GM12878 (cell line): ENCODE measurements around the gene WNT8A. TPM values are rescaled to one million over a fixed set of nuclear protein-coding genes. Genes with fewer than 3 reads are reported as not detected.
"Not testable (repeated sequence)": the region's sequence is repeated elsewhere in the genome, so short reads cannot be mapped to it uniquely, and the experiment has no call there.

Experiments
- ATAC-seq: fragments of 200-7000 bp; cut with Tn5 transposase; 3 replicates; pipeline ENCODE4 v1.9.1; 2020; ENCODE audit warnings: mild to moderate bottlenecking, moderate library complexity
- BruUV-seq: library from RNA; stranded (reverse); fragments of 400-500 nt; replicated peaks from 2 replicates; lab custom pipeline; 2021; lab: Mats Ljungman, UMichigan
- CTCF ChIA-PET: fragments of 300-600 bp; sonication (Branson Sonifier 250); formaldehyde crosslinking; extraction: SDS; loops from one replicate; lab custom pipeline; 2021; ENCODE audit warnings: inconsistent platforms; lab: Yijun Ruan, JAX
- POLR2A ChIA-PET: fragments of 350-600 bp; formaldehyde crosslinking; extraction: SDS; loops from one replicate; lab custom pipeline; 2021; ENCODE audit warnings: inconsistent platforms; lab: Charles Lee
- RAD21 ChIA-PET: fragments of 300-600 bp; sonication (Branson Sonifier 250); formaldehyde crosslinking; loops from one replicate; lab custom pipeline; 2023; ENCODE audit warnings: antibody characterized with exemption; ENCODE audit not compliant: unreplicated experiment; lab: Charles Lee
- SMC1A ChIA-PET: fragments of 300-600 bp; sonication (Branson Sonifier 250); formaldehyde crosslinking; loops from one replicate; lab custom pipeline; 2023; ENCODE audit not compliant: unreplicated experiment, uncharacterized antibody; lab: Charles Lee
- DNase-seq: peaks from one replicate; pipeline ENCODE4 v3.0.0-alpha.2; 2011; ENCODE audit warnings: low read depth, low spot score
- FAIRE-seq: peaks from 3 replicates; lab custom pipeline; 2011; peaks lifted over from hg19 to GRCh38; lab: Jason Lieb, UNC
- H2AFZ ChIP-seq: 2 replicates; pipeline ENCODE4 v1.6.0; 2011; ENCODE audit warnings: low read depth, low read length, control low read depth; ENCODE audit not compliant: control insufficient read depth
- H3K27ac ChIP-seq: 2 replicates; pipeline ENCODE4 v1.5.1; 2011; ENCODE audit warnings: control low read depth; ENCODE audit not compliant: control insufficient read depth, insufficient read depth
- H3K27me3 ChIP-seq, 2 experiments: replicated peaks in 1 of 2; 2 replicates each; pipeline versions ENCODE4 v1.6.0 to v1.6.1; 2011; ENCODE audit warnings: low read length in 1 of 2; ENCODE audit not compliant: control insufficient read depth in 2 of 2, insufficient read depth in 2 of 2
- H3K36me3 ChIP-seq, 2 experiments: 2 replicates each; pipeline ENCODE4 v1.5.1; 2011; ENCODE audit warnings: low read length in 1 of 2; ENCODE audit not compliant: control insufficient read depth in 2 of 2, insufficient read depth in 2 of 2
- H3K4me1 ChIP-seq: 2 replicates; pipeline ENCODE4 v1.6.1; 2011; ENCODE audit warnings: mild to moderate bottlenecking, low read length, moderate library complexity, mixed read lengths; ENCODE audit not compliant: control insufficient read depth, insufficient read depth
- H3K4me2 ChIP-seq: 2 replicates; pipeline ENCODE4 v1.6.0; 2011; ENCODE audit warnings: control low read depth; ENCODE audit not compliant: control insufficient read depth, insufficient read depth
- H3K4me3 ChIP-seq: fragments of 200-600 bp; sonication (generic); 2 replicates; pipeline ENCODE4 v1.5.1; 2016
- H3K79me2 ChIP-seq: 2 replicates; pipeline ENCODE4 v1.6.0; 2011; ENCODE audit warnings: low read length; ENCODE audit not compliant: control insufficient read depth, insufficient read depth
- H3K9ac ChIP-seq: 2 replicates; pipeline ENCODE4 v1.8.0; 2011; ENCODE audit warnings: low read length, control low read depth, mixed read lengths; ENCODE audit not compliant: control insufficient read depth, insufficient read depth
- H3K9me3 ChIP-seq: replicated peaks from 3 replicates; pipeline ENCODE4 v1.5.1; 2011; ENCODE audit warnings: mild to moderate bottlenecking, low read length; ENCODE audit not compliant: control insufficient read depth, insufficient read depth
- H4K20me1 ChIP-seq: 2 replicates; pipeline ENCODE4 v1.6.0; 2011; ENCODE audit not compliant: control insufficient read depth, insufficient read depth
- CTCF ChIP-seq, 3 experiments: IDR thresholded peaks in 2 of 3; conservative IDR thresholded peaks in 1 of 3; 2 replicates each; pipeline ENCODE4 v1.5.1; 2011; ENCODE audit warnings: low read depth in 3 of 3, low read length in 3 of 3, mild to moderate bottlenecking in 3 of 3, control low read depth in 2 of 3, moderate library complexity in 2 of 3, inconsistent platforms in 1 of 3, mixed read lengths in 1 of 3; ENCODE audit not compliant: control insufficient read depth in 2 of 3, insufficient read depth in 1 of 3; ENCODE audit errors: extremely low read depth in 1 of 3
- IKZF2 ChIP-seq, 2 experiments: fragments of 450-650 bp; IDR thresholded peaks; 2 replicates each; pipeline ENCODE4 v1.6.1; 2017; ENCODE audit warnings: mild to moderate bottlenecking in 2 of 2, moderate library complexity in 2 of 2
- MTA2 ChIP-seq: fragments of 450-650 bp; IDR thresholded peaks from 2 replicates; pipeline ENCODE4 v1.6.1; 2016; ENCODE audit warnings: low read depth, mild to moderate bottlenecking, moderate library complexity
- MYB ChIP-seq: fragments of 150-350 bp; IDR thresholded peaks from 2 replicates; pipeline ENCODE4 v1.6.1; 2014; ENCODE audit warnings: mild to moderate bottlenecking, low read depth, low read length, borderline replicate concordance
- RELA ChIP-seq: fragments of 450-650 bp; IDR thresholded peaks from 2 replicates; pipeline ENCODE4 v1.8.0; 2014; ENCODE audit warnings: borderline replicate concordance; ENCODE audit not compliant: partially characterized antibody
- WGBS: methylation state at CpG from one replicate; pipeline ENCODE4 v1.1.6; 2016; ENCODE audit warnings: low lambda C conversion rate; ENCODE audit not compliant: insufficient replicate concordance, insufficient coverage; ENCODE audit errors: missing lambda C conversion rate; 5-methylcytosine and 5-hydroxymethylcytosine counted together
- in situ Hi-C: fragments of 300-500 bp; cut with MboI; formaldehyde crosslinking; loops from 9 replicates; pipeline ENCODE4 v1.14.3; 2018; ENCODE audit warnings: mixed read lengths
- intact Hi-C: fragments of 100-400 bp; cut with micrococcal nuclease; formaldehyde crosslinking; loops from one replicate; pipeline ENCODE4 v1.14.2; 2022; ENCODE audit not compliant: unreplicated experiment
- polyA plus RNA-seq, 11 experiments: library from polyadenylated mRNA; depleted of rRNA in 4 of 11; unstranded in 6 of 11; stranded (reverse) in 5 of 11; fragments of >200 nt; fragmentation: Nextera tagmentation in 4 of 11; fragmentation: Illumina TruSeq in 1 of 11; extraction: Ambion mirVana in 4 of 11; extraction: Trizol in 1 of 11; gene quantifications; 1 replicate in 1 of 11; 2 replicates in 10 of 11; pipeline versions ENCODE4 v1.2.1 to v1.2.3, GENCODE V29; 2011 to 2016; ENCODE audit warnings: inconsistent platforms in 2 of 11, missing spikeins in 2 of 11, low read depth in 1 of 11
- total RNA-seq, 4 experiments: library from RNA; depleted of rRNA in 3 of 4; stranded (reverse); fragments of >200 nt in 3 of 4; fragmentation: Illumina TruSeq in 1 of 4; extraction: Trizol in 1 of 4; gene quantifications; 2 replicates each; pipeline versions ENCODE4 v1.2.1 to v1.2.3, GENCODE V29; 2013 to 2021

WNT8A gene
- total and polyA plus RNA-seq, 10 of the 15 experiments (the other 5 are each of a cell fraction or from before 2014, with no cell fraction given) = not detected

GRCh38 chr5:138051441-138052296, 32.2 kb upstream of the WNT8A start (continued):
- TF ChIP-seq MYB = no peak
- no peak for TF ChIP-seq IKZF2 (IDR thresholded peaks at IDR 0.05)
- no peak for TF ChIP-seq CTCF (IDR thresholded peaks at IDR 0.05 in 2 of 3, conservative IDR thresholded peaks at IDR 0.05 in 1 of 3; ENCODE audit: control insufficient read depth in 2 of 3, extremely low read depth in 1 of 3, insufficient read depth in 1 of 3, low read depth in 3 of 3, low read length in 3 of 3)
- no peak for TF ChIP-seq MTA2
- TF ChIP-seq RELA = no peak

- DNase-seq, H3K4me1 ChIP-seq, H3K9ac ChIP-seq, in situ Hi-C loops, H3K4me2 ChIP-seq, POLR2A ChIA-PET, H3K9me3 ChIP-seq, H3K27ac ChIP-seq, H4K20me1 ChIP-seq, ATAC-seq, H3K27me3 ChIP-seq, intact Hi-C loops, BruUV-seq, H3K79me2 ChIP-seq, FAIRE-seq, RAD21 ChIA-PET, H2AFZ ChIP-seq, H3K4me3 ChIP-seq, H3K36me3 ChIP-seq: not testable (repeated sequence)
- WGBS = 67% methylated on average over 1 of the region's 1 CpG
- CTCF ChIA-PET = interaction anchor here (0.6 to 2.0 kb wide), 3 partner anchors 17 to 274 kb away, joined by 3 to 7 read pairs (median 3); no protein-coding TSS in a partner anchor
- SMC1A ChIA-PET = interaction anchor here (0.8 to 1.0 kb wide), 2 partner anchors 16 to 277 kb away, joined by 3 read pairs; no protein-coding TSS in a partner anchor
Observed at GRCh38 chr5:138052718-138053117, 31.1 kb upstream of the WNT8A start.
